Osteoblast (primary cell): Measurements from ENCODE around the gene CCDC12. TPM values are rescaled to one million over a fixed set of nuclear protein-coding genes. Genes with fewer than 3 reads are reported as not detected.

Source experiments
- DNase-seq: peaks from one replicate; pipeline ENCODE4 v3.0.0; 2011; ENCODE audit warnings: low spot score, mixed read lengths; ENCODE audit not compliant: insufficient read length; ENCODE audit errors: missing footprints
- H2AFZ ChIP-seq: 2 replicates; pipeline ENCODE4 v1.6.0; 2011; ENCODE audit warnings: mild to moderate bottlenecking, low read length
- H3K27ac ChIP-seq: 2 replicates; pipeline ENCODE4 v1.5.1; 2011; ENCODE audit warnings: mild to moderate bottlenecking, low read depth, low read length, moderate library complexity
- H3K27me3 ChIP-seq: 2 replicates; pipeline ENCODE4 v1.6.0; 2012; ENCODE audit warnings: mild to moderate bottlenecking, control low read depth, inconsistent platforms, low read length, moderate library complexity; ENCODE audit not compliant: insufficient read depth
- H3K36me3 ChIP-seq: 2 replicates; pipeline ENCODE4 v1.5.1; 2011; ENCODE audit warnings: mild to moderate bottlenecking, low read length, control low read depth, moderate library complexity; ENCODE audit not compliant: insufficient read depth
- H3K4me1 ChIP-seq: 2 replicates; pipeline ENCODE4 v1.5.1; 2011; ENCODE audit warnings: mild to moderate bottlenecking, low read length, control low read depth, moderate library complexity; ENCODE audit not compliant: insufficient read depth
- H3K4me2 ChIP-seq: 2 replicates; pipeline ENCODE4 v1.6.0; 2011; ENCODE audit warnings: mild to moderate bottlenecking, low read length; ENCODE audit not compliant: insufficient read depth
- H3K4me3 ChIP-seq: fragments of 200-600 bp; sonication (generic); 3 replicates; pipeline ENCODE4 v1.5.1; 2012; ENCODE audit warnings: mild to moderate bottlenecking, low read length, inconsistent platforms; ENCODE audit not compliant: insufficient read depth
- H3K79me2 ChIP-seq: 2 replicates; pipeline ENCODE4 v1.6.0; 2012; ENCODE audit warnings: mild to moderate bottlenecking, low read length, control low read depth, inconsistent platforms; ENCODE audit not compliant: insufficient read depth
- H3K9me3 ChIP-seq: 2 replicates; pipeline ENCODE4 v1.5.1; 2011; ENCODE audit warnings: low read depth, low read length, control low read depth
- H4K20me1 ChIP-seq: 2 replicates; pipeline ENCODE4 v1.6.0; 2012; ENCODE audit warnings: mild to moderate bottlenecking, low read length, control low read depth; ENCODE audit not compliant: insufficient read depth
- total RNA-seq: library from RNA; depleted of rRNA; stranded (reverse); fragments of >200 nt; gene quantifications from 2 replicates; pipeline ENCODE4 v1.2.3, GENCODE V29; 2012
- TF ChIP-seq, protein P1 (sequence below): IDR thresholded peaks from 2 replicates; pipeline ENCODE4 v1.5.1; 2011; ENCODE audit warnings: mild to moderate bottlenecking, low read depth, low read length, moderate library complexity; ENCODE audit errors: extremely low read depth

Gene CCDC12
- total RNA-seq, 1 donor, result 20.6 TPM

DNA sequence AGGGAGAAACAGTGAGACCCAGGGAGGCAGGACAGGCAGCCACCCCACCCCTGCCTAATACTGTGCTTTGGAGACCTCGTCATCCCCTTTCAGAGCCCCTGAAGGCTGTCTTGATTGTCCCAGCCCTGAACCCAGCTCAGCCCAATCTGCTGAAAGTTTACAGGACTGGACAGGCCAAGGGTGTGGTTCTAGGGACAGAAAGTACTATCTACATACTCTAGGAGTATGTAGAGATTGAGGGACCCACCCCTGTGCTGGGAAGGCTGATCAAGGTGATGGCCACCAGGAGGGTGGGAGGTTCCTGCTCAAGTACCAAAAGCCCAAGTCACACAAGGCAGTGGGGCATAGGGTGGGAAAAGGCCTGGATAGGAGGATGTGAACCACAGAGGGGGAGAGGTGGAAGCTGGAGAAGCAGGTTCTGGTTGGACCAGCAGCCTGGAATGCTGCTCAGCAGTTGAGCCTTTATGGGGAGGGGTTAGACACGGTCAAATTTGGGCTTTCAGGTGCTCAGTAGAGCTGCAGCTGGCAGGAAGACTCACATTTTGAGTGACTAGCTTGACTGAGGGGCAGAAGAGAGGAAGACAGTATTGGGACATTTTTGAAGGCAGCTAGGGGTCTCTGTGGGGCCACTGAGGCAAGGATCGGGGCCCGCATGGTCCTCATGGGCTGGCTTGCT, 9.6 kb upstream of the CCDC12 start:
- Histone ChIP-seq H2AFZ (no peak overlapping the region), H3K4me2 (no peak overlapping the region), H3K4me3 (no peak overlapping the region), H3K79me2 (no peaks in the 10 kb centered on the region), H3K27ac (no peak overlapping the region), H3K9me3 (no peaks in the 10 kb centered on the region), H3K4me1 (no peaks in the 10 kb centered on the region), H3K27me3 (no peaks in the 10 kb centered on the region), H4K20me1 (no peaks in the 10 kb centered on the region), H3K36me3 (no peaks in the 10 kb centered on the region)
- peak; percentile 86 for DNase-seq
- TF ChIP-seq, protein P1, sequence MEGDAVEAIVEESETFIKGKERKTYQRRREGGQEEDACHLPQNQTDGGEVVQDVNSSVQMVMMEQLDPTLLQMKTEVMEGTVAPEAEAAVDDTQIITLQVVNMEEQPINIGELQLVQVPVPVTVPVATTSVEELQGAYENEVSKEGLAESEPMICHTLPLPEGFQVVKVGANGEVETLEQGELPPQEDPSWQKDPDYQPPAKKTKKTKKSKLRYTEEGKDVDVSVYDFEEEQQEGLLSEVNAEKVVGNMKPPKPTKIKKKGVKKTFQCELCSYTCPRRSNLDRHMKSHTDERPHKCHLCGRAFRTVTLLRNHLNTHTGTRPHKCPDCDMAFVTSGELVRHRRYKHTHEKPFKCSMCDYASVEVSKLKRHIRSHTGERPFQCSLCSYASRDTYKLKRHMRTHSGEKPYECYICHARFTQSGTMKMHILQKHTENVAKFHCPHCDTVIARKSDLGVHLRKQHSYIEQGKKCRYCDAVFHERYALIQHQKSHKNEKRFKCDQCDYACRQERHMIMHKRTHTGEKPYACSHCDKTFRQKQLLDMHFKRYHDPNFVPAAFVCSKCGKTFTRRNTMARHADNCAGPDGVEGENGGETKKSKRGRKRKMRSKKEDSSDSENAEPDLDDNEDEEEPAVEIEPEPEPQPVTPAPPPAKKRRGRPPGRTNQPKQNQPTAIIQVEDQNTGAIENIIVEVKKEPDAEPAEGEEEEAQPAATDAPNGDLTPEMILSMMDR, result no peak

DNA sequence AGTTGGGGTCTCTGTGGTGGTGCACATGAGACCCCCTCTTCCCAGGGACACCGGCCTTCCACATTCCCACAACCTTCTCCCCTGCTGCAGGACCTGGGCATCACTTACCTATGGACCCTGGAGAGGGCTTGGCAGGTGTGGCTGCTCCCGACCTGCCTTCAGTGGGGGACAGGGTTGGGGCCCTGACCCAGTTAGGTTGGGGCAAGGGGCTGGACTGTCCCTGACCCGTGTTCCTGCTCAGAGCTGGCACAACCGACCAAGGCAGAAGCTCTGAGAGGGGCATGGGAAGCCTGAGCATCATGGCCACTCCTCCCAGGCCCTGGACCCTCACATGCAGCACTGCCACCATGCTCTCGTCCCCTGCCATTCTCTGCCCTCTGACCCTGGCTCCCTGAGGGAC, 9.0 kb upstream of the CCDC12 start:
- Histone ChIP-seq H3K4me1 (no peaks in the 10 kb centered on the region), H3K79me2 (no peaks in the 10 kb centered on the region), H2AFZ (no peak overlapping the region), H3K27me3 (no peaks in the 10 kb centered on the region), H3K4me3 (no peak overlapping the region), H3K4me2 (no peak overlapping the region), H3K27ac (no peak overlapping the region), H3K9me3 (no peaks in the 10 kb centered on the region), H3K36me3 (no peaks in the 10 kb centered on the region), H4K20me1 (no peaks in the 10 kb centered on the region)
- DNase-seq, result peak; percentile 85
- TF ChIP-seq, protein P1, result no peak

GRCh38 chr3:46984591-46985459, 8.3 kb upstream of the CCDC12 start:
- Histone ChIP-seq H3K27ac (no peak overlapping the region), H3K36me3 (no peaks in the 10 kb centered on the region), H3K4me1 (no peaks in the 10 kb centered on the region), H4K20me1 (no peaks in the 10 kb centered on the region), H3K79me2 (no peaks in the 10 kb centered on the region), H2AFZ (no peak overlapping the region), H3K4me2 (no peak overlapping the region), H3K9me3 (no peaks in the 10 kb centered on the region), H3K27me3 (no peaks in the 10 kb centered on the region), H3K4me3 (no peak overlapping the region)
- TF ChIP-seq, protein P1, result no peak
- DNase-seq, result peak; percentile 69

- no peaks in the 10 kb centered on the region for H3K79me2 ChIP-seq
- no peak overlapping the region for H3K27ac ChIP-seq
- H3K4me3 ChIP-seq, result no peak overlapping the region
- DNase-seq, result peak; percentile 90
- no peaks in the 10 kb centered on the region for H4K20me1 ChIP-seq
- peaks cover 4% of the 10 kb centered on the region for H3K4me1 ChIP-seq
- H3K36me3 ChIP-seq, result no peaks in the 10 kb centered on the region
- TF ChIP-seq, protein P1, result no peak
- no peaks in the 10 kb centered on the region for H3K9me3 ChIP-seq
- no peak overlapping the region for H2AFZ ChIP-seq
- H3K4me2 ChIP-seq, result no peak overlapping the region
- no peaks in the 10 kb centered on the region for H3K27me3 ChIP-seq
Measured at GRCh38 chr3:46982546-46982945, 6.0 kb upstream of the CCDC12 start.
